NCI-H2081 treated with DMSO at 0.1 percent for 48 hours (cell line): Measurements from ENCODE around the gene ADGRG7.

Experiments used
- DNase-seq: peaks from one replicate; lab custom pipeline; 2025; lab: John Stamatoyannopoulos, UW

ADGRG7 gene

DNA sequence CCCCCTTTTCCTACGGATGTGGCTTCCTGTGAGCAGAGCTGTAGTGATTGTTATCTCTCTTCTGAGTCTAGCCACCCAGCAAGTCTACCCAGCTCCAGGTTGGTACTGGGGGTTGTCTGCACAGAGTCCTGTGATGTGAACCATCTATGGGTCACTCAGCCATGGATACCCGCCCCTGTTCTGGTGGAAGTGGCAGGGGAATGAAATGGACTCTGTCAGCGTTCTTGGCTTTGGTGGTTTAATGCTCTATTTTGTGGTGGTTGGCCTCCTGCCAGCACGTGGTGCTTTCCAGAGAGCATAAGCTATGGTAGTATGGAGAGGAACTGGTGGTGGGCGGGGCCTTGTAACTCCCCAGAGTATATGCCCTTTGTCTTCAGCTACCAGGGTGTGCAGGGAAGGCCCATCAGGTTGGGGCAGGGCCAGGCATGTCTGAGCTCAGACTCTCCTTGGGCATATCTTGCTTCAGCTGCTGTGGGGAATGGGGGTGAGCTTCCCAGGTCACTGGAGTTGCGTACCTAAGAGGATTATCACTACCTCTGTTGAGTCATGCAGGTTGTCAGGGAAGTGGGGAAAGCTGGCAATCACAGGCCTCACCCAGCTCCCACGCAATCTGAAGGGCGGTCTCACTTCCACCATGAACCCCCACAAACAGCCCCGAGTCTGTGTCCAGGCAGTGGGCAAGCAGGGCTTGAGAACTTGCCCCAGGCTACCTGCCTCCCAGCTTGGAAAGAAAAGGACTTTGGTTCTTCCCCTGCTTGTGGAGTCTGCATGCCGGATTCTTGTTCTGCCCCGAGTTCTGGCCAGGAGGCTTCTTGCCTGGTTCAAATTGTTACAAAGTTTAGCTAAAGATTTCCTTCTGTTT is 9.0 kb upstream of the ADGRG7 start:
- DNase-seq, result no peak

DNA sequence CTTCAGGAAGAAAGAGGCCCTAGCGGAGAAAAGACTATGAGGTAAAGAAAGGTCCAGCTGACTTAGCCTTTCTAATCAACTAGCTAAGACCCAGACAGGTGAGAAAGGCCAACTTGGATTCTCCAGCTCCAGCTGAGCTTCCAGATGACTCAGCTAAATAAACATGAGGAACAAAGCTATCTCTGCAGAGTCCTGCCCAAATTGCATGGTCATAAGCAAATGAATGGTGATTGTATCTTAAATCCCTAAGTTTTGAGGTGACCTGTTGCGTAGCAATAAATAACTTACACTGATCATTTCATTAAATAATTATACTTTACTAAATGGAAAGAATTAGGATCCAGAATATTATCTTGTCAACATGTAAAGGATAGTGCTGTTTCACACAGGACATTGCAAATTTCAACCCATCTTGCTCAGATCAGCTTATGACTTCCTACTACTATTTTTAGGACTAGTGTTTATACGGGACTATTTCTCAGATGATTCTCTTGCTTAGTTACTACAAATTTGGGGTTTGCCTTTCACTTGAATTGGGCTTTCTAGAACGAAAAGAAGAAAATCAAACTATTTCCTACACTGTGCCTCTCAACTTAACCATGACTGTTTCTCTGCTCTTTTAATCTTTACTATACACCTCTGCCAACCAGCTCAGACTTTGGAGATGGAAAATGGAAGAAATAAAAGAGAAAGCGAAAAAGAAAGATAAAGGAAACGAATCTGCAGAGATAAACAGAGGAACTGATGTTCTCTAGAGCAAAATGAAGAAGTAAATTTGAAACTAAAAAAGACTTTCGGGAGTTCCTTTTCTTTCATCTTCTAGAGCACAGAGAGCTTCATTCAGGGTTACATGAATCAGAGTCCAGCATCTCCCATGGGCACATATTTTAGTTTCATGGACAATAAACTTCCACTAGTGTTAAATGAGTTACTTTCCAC is 6.6 kb upstream of the ADGRG7 start:
- DNase-seq, result no peak

DNA sequence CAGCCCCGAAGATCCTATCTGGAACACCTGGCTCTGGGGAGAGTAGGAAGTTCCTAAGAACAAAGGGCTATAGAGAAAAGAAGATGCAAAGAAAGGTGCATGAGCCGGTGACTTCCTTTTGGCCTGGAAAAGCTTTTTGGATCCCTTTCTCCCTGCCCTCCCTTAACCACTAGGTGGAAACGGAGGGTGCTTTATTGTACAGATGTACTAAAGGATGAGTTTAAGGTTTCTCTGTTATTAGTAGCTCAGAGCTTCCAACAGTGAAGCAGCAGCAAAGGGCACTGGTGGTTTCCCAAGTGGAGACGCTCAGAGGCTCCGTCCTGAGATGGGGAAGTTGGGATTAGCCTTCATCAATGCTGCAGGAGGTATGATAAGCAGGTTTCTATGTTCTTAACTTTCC is 5.9 kb upstream of the ADGRG7 start:
- peak; percentile 2 for DNase-seq

DNA sequence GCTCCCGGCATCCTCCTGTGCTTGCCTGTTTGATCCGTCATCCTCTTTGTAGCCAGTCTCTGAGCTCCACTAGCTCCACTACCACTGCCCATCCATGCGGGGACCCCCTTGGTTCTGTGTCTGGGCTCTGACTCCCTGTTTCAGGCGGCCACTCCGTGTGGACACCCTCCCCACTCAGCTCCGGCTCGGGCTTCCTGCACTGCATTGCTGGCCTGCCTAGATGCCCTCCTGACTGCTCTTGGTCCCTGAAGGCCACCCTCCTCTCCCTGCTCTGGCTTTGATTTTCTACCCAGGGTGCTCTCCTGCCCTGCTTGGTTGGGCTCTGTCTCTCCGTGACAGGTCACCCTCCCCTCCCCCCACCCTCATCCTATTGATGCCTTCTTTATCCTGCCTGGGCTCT is 4.0 kb upstream of the ADGRG7 start:
- no peak for DNase-seq

DNA sequence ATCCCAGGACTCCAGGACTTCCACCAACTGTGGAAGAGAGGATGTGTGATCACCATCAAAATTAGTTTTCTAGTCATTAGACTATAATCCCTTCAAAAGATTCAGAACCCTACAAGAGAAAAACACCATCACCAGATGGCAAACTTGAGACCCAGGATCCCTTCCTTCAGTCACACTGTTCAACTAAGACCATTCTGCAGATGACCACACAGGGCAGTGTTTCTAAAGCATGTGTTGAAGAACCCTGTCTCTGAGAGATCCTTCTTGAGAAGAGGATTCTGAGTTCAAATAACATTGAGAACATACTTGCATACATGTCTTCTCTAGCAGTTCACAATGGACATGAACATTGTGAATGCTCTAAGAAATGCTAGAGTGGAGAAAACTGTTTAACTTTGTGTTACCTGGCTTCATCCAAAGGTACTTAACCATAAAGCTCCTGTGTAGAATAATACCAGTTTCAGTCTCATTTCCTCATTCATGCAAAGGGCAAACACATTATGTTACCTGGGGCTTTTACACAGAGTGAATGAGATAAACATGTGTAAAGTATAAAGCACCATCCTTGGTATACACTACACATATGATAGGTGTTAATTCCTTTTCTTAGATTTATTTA is 2.4 kb upstream of the ADGRG7 start:
- DNase-seq, result no peak

DNA sequence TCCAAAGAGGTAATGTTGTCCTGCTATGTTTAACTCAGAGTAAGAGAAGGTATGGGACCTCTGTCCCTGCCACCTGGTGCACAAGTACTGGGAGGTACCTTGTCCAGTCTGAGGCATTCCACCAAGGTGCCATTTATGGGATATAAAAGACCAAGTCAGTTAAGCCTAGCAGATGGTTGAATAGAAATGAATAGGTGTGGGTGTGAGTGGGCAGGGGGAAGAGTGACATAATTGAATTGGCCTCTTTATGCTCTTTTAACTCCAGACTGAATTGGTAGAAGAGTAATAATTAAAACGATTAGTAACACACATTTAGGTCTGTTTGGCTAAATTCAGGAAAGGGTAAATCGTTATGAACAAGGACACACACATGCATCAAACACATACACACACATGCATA is 562 bp downstream of the ADGRG7 start:
- DNase-seq, result no peak

DNA sequence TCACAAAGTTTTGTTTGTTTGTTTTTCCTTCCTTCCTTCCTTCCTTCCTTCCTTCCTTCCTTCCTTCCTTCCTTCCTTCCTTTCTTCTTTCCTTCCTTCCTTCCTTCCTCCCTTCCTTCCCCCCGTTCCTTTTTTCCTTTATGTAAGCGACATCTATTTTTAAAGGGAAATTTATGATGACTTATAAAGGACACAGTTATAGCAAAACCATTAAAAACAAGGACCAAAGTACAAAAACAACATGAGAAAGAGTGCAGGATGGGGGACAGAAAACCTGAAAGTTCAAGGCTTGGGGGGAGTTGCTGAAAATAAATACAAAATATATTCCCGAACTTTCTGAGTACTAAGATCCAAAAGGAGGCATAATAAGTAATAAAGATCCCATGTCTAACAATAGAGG is 1.8 kb downstream of the ADGRG7 start:
- DNase-seq, result no peak

DNA sequence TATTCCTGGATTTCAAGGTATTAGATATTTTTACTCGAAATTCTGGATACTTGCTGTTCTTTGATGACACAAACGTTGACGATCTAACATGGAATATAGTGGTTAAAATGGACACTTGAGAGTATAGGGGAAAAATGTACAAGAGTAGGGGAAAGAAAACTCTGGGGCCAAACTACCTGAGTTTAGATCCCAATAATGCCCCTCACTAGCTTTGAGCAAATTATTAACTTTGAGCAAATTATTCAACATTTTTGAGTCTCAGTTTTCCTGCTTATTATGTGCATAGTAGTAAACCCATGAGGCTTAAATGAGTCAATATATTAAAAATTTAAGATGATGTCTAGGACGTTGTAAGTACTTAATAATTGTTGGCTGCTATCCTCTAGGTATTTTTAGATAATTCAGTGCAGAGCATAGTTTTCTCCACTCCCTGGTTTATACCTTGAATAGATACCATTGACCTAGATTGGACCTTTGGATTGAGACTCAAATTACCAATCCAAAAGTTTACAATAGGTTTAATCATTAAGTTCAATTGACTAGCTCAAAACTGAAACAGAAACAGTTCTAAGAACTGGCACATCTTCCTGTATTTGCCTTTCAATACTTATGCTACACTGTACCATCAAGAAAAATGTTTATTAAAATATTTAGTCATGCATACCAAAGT is 4.5 kb downstream of the ADGRG7 start:
- DNase-seq, result no peak

DNA sequence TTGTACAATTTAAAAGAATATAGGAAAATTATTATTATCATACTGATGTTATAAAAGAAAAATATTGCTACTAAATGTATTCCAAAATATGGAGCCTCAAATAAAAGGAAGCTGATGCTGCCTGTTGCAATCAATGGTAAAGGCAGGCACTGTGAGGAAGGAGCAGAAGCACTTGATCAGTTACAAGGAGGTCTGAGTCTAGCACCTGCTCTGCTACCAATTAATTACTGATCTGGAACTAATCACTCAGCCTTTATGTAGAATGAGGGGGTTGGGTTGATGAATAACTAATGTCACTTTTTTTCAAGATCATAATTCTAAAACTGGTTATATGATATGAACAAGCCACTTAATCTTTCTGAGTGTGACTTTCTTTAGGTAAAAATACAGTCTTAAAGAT is 5.5 kb downstream of the ADGRG7 start:
- DNase-seq, result no peak

DNA sequence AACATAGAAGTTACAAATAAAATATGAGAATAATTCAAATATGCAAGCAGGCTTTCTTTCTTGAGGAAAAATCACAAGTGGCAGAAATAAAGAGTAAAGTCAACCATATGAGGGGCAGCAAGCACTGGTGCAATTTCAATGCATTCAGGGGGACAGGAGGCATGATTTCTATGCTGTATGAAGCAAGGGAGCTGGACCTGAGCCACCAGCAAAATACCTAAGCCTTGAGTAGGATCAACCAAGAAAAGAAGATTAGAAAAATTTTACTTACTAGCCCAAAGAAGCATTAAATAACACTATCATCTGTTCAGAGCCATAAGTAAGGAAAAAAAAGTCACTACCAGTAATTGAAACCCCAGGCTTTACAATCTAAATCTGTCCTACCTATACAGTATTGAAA is 6.3 kb downstream of the ADGRG7 start:
- no peak for DNase-seq

DNA sequence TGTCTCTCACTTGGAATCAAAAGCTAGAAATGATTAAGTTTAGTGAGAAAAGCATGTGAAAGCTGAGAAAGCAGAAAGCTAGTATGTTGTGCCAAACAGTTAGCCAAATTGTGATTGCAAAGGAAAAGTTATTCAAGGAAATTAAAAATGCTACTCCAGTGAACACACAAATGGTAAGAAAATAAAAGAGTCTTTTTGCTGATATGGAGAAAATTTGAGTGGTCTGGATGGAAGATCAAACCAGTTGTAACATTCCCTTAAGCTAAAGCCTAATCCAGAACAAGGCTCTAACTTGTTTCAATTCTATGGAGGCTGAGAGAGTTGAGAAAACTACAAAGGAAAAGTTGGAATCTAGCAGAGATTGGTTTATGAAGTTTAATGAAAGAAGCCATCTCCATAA is 11.8 kb downstream of the ADGRG7 start:
- no peak for DNase-seq

DNA sequence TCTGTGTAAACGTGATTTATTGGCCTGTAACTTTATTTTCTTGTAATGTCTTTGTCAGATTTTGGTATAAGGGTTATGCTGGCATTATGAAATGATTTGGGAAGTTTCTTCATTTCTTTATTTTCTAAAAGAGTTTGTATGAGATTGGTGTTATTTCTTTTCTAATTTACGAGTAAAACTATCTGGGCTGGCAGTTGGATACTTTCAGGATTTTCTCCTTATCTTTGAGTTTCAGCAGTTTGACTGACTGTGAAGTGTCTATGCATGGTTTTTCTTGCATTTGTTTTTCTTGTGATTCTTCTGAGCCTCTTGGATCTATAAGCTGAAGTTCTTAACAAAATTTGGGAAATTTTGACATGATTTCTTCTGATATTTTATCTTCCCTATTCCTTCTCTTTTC is 18.1 kb downstream of the ADGRG7 start:
- no peak for DNase-seq

DNA sequence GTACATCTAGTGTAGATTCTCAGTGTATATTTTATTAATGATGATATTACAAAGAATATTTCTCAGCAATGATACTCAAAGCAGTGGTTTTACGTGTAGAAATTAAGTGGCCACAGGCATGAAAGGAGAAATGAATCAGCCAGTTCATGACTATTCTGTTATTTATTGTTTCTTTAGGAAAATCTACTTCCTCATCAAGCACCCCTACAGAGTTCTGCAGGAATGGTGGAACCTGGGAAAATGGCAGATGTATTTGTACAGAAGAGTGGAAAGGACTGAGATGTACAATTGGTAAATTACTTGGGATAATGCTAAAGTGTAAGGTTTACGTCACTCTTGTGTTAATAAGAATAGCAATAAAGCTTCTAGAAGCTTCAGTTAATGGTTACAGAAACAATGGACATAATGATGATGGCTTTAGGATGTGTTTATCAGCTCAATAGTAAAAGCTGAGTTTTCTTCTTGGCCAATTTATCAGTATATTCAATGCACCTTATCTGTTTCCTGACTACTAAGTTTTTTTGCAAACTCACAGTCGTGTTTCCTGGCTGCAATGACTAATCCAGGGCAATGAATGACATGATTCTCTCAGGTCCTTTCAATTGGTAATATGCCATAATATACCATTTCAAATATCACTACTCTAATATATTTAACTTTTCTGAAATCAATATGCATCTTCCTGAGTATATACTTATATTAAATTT is 20.2 kb downstream of the ADGRG7 start:
- no peak for DNase-seq

DNA sequence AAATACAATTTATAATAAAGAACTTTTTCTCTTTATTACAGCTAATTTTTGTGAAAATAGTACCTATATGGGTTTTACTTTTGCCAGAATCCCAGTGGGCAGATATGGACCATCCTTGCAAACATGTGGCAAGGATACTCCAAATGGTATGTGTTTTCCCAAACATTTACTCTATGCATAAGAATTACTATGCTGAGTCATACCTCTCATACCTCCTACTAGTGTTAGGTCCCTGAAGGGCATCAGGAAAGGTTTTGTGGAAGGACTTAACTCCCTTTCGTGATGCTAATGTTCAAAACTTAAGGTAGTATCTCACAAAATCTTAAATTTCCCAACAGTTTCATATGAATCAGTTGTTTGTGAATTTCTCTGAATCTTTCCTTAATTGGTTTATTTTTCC is 21.3 kb downstream of the ADGRG7 start:
- no peak for DNase-seq

DNA sequence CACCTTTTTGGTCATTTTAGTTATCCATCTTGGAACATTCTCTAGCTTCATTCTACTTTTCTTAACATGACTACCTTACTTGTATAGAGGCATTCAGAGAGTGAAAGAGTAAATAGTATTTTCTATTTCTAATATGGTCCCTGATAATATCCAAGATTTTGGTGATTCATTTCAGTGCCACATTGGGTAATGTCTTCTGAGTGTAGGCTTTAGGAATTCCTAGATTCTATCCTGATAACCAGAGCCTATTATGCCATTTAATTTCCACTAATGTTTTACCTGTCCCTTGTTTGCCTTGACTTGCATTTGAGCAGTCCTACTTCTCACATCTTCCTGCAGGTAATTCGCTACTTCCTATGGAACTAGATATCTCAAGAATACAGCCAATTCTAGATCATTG is 21.8 kb downstream of the ADGRG7 start:
- DNase-seq, result no peak

DNA sequence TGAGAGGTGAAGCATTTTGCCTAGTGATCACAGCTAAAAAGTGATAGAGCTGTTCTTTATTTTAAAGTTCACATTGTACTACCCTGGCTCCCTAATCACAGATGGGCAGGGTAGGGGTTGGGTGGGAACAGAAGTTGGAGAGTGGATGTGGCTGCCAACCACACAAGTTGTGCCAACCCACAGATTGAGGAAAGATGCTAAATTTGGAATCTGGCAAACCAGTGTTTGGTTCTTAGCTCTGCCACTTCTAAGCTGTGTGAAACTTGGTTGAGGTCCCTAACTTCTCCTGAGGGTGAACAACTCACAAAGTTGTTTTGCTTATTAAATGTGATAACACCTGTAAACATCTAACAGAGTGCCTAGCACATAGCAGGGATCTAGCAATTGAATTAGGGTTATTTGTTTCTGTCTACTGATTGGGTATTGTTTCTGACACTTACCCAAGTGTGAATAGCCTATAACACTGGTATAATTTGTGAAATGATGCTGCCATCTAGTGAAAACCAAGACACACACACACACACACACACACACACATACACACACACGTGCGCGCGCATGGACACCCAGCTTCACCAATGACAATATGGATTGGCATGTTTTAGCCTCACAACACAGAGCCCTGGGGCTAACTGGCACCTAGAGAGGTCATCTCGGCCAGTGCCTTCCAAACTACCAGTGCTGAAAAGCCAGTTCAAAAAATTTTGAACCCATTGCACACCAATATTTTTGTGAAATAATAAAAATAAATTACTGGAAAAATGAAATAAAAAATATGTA is 25.3 kb downstream of the ADGRG7 start:
- DNase-seq, result no peak

DNA sequence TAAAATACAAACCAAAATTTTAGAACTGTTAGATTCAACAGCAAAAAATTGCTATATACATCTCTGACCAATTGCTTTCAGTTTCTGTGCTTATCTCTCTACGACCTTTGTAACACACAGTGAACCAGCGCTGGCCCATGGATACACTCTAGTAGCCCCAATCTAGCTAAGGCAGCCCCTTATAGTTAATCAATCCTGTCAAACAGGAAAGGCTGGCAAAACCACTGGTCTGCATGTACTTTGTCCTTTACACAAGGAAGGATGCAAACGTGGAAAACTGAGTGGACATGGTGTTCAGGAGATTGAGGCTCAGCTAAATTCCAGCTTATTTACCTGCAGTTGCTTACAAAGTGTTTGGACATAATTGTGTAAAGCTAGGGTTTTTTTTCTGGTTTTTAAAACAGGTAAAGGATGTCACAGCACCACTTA is 25.9 kb downstream of the ADGRG7 start:
- no peak for DNase-seq

DNA sequence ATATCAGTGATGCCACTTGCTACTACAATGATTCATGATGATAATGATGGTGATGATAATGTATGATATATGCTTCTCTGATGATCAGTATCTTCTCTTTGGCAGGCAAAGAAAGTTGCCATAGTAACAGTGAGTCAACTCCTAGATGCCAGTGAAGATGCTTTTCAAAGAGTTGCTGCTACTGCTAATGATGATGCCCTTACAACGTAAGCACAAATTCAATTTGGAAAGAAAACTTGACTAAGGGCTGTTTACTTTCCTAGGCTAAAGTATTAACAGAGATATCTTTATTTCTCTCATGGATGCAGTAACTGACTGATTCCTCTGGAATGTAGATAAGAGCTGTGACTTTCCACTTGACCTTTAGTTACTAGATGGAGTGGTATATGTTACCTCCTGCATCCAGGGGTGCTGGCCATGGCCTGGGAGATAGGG is 27.8 kb downstream of the ADGRG7 start:
- DNase-seq, result no peak

DNA sequence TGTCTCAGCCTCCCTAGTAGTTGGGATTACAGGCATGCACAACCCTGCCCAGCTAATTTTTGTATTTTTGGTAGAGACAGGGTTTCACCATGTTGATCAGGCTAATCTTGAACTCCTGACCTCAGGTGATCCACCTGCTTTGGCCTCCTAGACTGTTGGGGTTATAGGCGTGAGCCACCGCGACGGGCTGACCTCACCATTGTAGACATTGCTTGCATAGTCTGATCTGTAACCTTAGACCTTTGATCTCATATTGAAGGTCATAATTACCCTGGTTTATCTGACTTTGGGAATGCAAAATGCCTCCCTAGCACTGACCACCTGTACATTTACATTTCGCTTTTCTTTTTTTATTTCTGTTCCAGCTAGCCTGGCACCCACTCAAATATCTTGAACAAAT is 31.2 kb downstream of the ADGRG7 start:
- DNase-seq, result no peak

DNA sequence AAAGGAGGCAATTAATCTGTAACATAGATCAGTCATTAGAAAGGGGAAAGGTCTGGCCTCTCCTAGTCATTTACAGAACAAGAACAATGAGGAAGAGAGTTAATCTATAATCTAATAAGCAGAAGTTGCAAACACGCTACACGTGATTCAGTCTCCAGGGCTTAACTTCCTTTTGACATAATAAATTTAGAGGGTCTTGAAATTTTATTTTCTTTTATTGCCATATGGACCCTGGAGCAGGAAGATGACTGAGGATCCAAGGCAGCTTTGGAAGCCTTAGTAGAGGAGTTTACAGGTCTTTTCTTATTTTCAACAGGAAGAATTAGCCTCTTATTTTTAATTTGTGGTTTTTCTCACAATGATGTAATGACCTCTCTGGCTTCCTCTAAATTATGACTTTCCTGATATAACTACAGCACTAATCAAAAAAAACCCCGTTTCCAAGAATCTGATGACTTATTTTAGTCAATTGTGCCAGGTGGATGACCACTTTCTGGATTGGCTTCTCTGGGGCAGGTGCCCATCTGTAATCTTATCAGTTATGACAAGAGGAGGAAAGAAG is 32.2 kb downstream of the ADGRG7 start:
- DNase-seq, result no peak
